WTC11 (cell line): ENCODE data around the gene OXLD1. TPM values are rescaled to one million over a fixed set of nuclear protein-coding genes. Genes with fewer than 3 reads are reported as not detected.

Experiments used
- ATAC-seq: fragments of 200-7000 bp; cut with Tn5 transposase; 2 replicates; pipeline ENCODE4 v1.10.0; 2021; ENCODE audit warnings: mild to moderate bottlenecking, moderate library complexity
- CTCF ChIA-PET: fragments of 300-600 bp; sonication (Branson Sonifier 250); formaldehyde crosslinking; loops from one replicate; lab custom pipeline; 2021; ENCODE audit warnings: antibody characterized with exemption; lab: Charles Lee
- POLR2A ChIA-PET: fragments of 350-600 bp; sonication (Branson Sonifier 250); formaldehyde crosslinking; loops from one replicate; lab custom pipeline; 2021; ENCODE audit warnings: antibody characterized with exemption; lab: Charles Lee
- DNase-seq: peaks from one replicate; pipeline ENCODE4 v3.0.0; 2021; ENCODE audit warnings: low spot score
- H3K27ac Mint-ChIP-seq: 2 replicates; pipeline ENCODE4 v1.8.0; 2021; ENCODE audit warnings: mixed read lengths
- H3K27me3 Mint-ChIP-seq: 2 replicates; pipeline ENCODE4 v1.8.0; 2021; ENCODE audit warnings: low read depth, mild to moderate bottlenecking, moderate library complexity, mixed read lengths
- H3K36me3 Mint-ChIP-seq: 2 replicates; pipeline ENCODE4 v1.8.0; 2021; ENCODE audit warnings: mixed read lengths
- H3K4me1 Mint-ChIP-seq: 2 replicates; pipeline ENCODE4 v1.8.0; 2022; ENCODE audit warnings: mixed read lengths
- H3K4me3 Mint-ChIP-seq: 2 replicates; pipeline ENCODE4 v1.8.0; 2021; ENCODE audit warnings: mild to moderate bottlenecking, moderate library complexity, mixed read lengths
- H3K9me3 Mint-ChIP-seq: 2 replicates; pipeline ENCODE4 v1.8.0; 2021; ENCODE audit warnings: mixed read lengths
- CBFB ChIP-seq: sonication (generic); formaldehyde crosslinking; IDR thresholded peaks from 2 replicates; pipeline ENCODE4 v1.8.1; 2022; ENCODE audit warnings: mild to moderate bottlenecking, low read depth, missing genetic modification reagents
- E2F5 ChIP-seq: sonication (generic); formaldehyde crosslinking; IDR thresholded peaks from 2 replicates; pipeline ENCODE4 v1.8.1; 2022; ENCODE audit warnings: mild to moderate bottlenecking, moderate library complexity, missing genetic modification reagents
- EMX1 ChIP-seq: fragments of 250-450 bp; sonication (Bioruptor Pico); IDR thresholded peaks from 2 replicates; pipeline ENCODE4 v1.8.0; 2021; ENCODE audit warnings: mild to moderate bottlenecking
- ERG ChIP-seq: fragments of 250-450 bp; sonication (Bioruptor Pico); IDR thresholded peaks from 2 replicates; pipeline ENCODE4 v1.8.0; 2021; ENCODE audit warnings: mild to moderate bottlenecking
- FOXJ3 ChIP-seq: sonication (generic); formaldehyde crosslinking; IDR thresholded peaks from 2 replicates; pipeline ENCODE4 v1.9.0; 2021; ENCODE audit warnings: missing genetic modification reagents, mild to moderate bottlenecking, borderline replicate concordance
- IRF1 ChIP-seq: sonication (generic); formaldehyde crosslinking; IDR thresholded peaks from 2 replicates; pipeline ENCODE4 v1.8.0; 2023; ENCODE audit warnings: missing genetic modification reagents
- NFATC4 ChIP-seq: fragments of 250-450 bp; sonication (Bioruptor Pico); IDR thresholded peaks from 2 replicates; pipeline ENCODE4 v1.9.0; 2021; ENCODE audit warnings: mild to moderate bottlenecking
- NFE2L1 ChIP-seq: sonication (generic); formaldehyde crosslinking; IDR thresholded peaks from 2 replicates; pipeline ENCODE4 v1.8.1; 2023; ENCODE audit warnings: missing genetic modification reagents
- SMAD4 ChIP-seq: sonication (generic); formaldehyde crosslinking; IDR thresholded peaks from 2 replicates; pipeline ENCODE4 v1.8.0; 2022; ENCODE audit warnings: mild to moderate bottlenecking, missing genetic modification reagents
- SOX15 ChIP-seq: fragments of 250-450 bp; sonication (Bioruptor Pico); IDR thresholded peaks from 2 replicates; pipeline ENCODE4 v1.9.0; 2021; ENCODE audit warnings: mild to moderate bottlenecking
- TEAD1 ChIP-seq: sonication (generic); formaldehyde crosslinking; IDR thresholded peaks from 2 replicates; pipeline ENCODE4 v1.8.0; 2022; ENCODE audit warnings: mild to moderate bottlenecking, missing genetic modification reagents
- ZNF317 ChIP-seq: sonication (generic); formaldehyde crosslinking; IDR thresholded peaks from 2 replicates; pipeline ENCODE4 v1.8.1; 2023; ENCODE audit warnings: low read depth, mild to moderate bottlenecking, moderate library complexity, missing genetic modification reagents, borderline replicate concordance
- ZNF416 ChIP-seq: fragments of 250-450 bp; sonication (Bioruptor Pico); IDR thresholded peaks from 2 replicates; pipeline ENCODE4 v1.9.0; 2021; ENCODE audit warnings: mild to moderate bottlenecking, inconsistent platforms
- ZNF423 ChIP-seq: fragments of 250-450 bp; sonication (Bioruptor Pico); IDR thresholded peaks from 2 replicates; pipeline ENCODE4 v2.1.2; 2022; ENCODE audit warnings: mild to moderate bottlenecking, moderate library complexity
- ZNF532 ChIP-seq: fragments of 250-450 bp; sonication (Bioruptor Pico); IDR thresholded peaks from 2 replicates; pipeline ENCODE4 v1.9.0; 2021; ENCODE audit warnings: mild to moderate bottlenecking, borderline replicate concordance
- total RNA-seq: library from RNA; stranded (reverse); gene quantifications from 3 replicates; pipeline ENCODE4 v1.2.3, GENCODE V29; 2021
- TF ChIP-seq, protein P1 (sequence below): sonication (generic); formaldehyde crosslinking; IDR thresholded peaks from 2 replicates; pipeline ENCODE4 v1.8.1; 2022; ENCODE audit warnings: mild to moderate bottlenecking, missing genetic modification reagents, moderate library complexity, borderline replicate concordance
- TF ChIP-seq, protein P2 (sequence below): sonication (generic); formaldehyde crosslinking; IDR thresholded peaks from 2 replicates; pipeline ENCODE4 v1.8.1; 2022; ENCODE audit warnings: low read depth, mild to moderate bottlenecking, moderate library complexity, missing genetic modification reagents, borderline replicate concordance
- TF ChIP-seq, protein P3 (sequence below): fragments of 250-450 bp; sonication (Bioruptor Pico); conservative IDR thresholded peaks from 2 replicates; pipeline ENCODE4 v1.9.0; 2021; ENCODE audit warnings: mild to moderate bottlenecking

Gene OXLD1
- total RNA-seq, 1 experiment from 2014 or later, result 49.6 TPM

- H3K27me3 Mint-ChIP-seq, result no peaks in the 10 kb centered on the region; the same call in 1 of the 2 replicates
- ChIA-PET POLR2A (no interaction called here), CTCF (no interaction called here)
- DNase-seq (no peak), ATAC-seq (no peak)
- no peak for TF ChIP-seq ZNF532
- TF ChIP-seq, protein P1, sequence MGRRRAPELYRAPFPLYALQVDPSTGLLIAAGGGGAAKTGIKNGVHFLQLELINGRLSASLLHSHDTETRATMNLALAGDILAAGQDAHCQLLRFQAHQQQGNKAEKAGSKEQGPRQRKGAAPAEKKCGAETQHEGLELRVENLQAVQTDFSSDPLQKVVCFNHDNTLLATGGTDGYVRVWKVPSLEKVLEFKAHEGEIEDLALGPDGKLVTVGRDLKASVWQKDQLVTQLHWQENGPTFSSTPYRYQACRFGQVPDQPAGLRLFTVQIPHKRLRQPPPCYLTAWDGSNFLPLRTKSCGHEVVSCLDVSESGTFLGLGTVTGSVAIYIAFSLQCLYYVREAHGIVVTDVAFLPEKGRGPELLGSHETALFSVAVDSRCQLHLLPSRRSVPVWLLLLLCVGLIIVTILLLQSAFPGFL (CRISPR knock-in tag), result no peak
- TF ChIP-seq TEAD1 (CRISPR knock-in tag), result no peak
- TF ChIP-seq ZNF317, result no peak
- TF ChIP-seq ZNF416 (CRISPR knock-in tag), result no peak
- TF ChIP-seq ZNF423 (CRISPR knock-in tag), result no peak
- no peak for TF ChIP-seq CBFB (CRISPR knock-in tag)
- no peak for TF ChIP-seq SMAD4
- no peak for TF ChIP-seq ERG (CRISPR knock-in tag)
- TF ChIP-seq E2F5 (CRISPR knock-in tag), result no peak
- TF ChIP-seq FOXJ3, result no peak
- TF ChIP-seq, protein P2, sequence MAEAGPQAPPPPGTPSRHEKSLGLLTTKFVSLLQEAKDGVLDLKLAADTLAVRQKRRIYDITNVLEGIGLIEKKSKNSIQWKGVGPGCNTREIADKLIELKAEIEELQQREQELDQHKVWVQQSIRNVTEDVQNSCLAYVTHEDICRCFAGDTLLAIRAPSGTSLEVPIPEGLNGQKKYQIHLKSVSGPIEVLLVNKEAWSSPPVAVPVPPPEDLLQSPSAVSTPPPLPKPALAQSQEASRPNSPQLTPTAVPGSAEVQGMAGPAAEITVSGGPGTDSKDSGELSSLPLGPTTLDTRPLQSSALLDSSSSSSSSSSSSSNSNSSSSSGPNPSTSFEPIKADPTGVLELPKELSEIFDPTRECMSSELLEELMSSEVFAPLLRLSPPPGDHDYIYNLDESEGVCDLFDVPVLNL (CRISPR knock-in tag), result no peak
- TF ChIP-seq EMX1 (CRISPR knock-in tag), result no peak
- no peak for TF ChIP-seq SOX15 (CRISPR knock-in tag)
- TF ChIP-seq, protein P3, sequence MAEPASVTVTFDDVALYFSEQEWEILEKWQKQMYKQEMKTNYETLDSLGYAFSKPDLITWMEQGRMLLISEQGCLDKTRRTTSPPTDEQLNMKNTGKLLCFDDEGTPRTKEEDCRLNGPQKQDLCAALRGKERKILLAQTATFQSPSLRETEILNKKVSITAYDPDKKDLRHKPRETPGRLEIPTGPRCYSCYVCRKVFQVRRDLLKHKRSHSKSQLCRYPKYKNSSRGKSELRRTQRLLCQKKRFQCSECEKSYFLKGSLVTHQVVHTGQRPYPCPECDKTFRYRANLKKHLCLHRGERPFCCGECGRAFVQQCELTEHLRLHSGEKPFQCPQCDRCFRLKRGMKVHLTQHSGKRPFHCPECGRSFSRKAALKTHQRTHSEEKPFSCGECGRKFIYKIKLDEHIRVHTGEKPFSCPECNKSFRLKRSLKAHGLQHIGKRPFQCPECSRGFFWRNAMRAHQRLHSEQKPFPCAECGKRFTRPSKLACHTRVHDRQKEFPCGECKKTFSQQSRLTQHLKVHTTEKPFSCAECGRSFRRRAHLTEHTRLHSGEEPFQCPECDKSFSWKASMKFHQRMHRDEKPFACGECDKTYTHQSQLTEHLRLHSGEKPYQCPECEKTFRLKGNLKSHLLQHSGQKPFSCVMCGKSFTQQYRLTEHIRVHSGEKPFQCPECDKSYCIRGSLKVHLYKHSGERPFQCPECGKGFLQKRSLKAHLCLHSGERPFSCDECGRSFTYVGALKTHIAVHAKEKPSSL (CRISPR knock-in tag), result no peak
- TF ChIP-seq NFE2L1 (CRISPR knock-in tag), result no peak
- TF ChIP-seq IRF1, result no peak
- TF ChIP-seq NFATC4 (CRISPR knock-in tag), result no peak
- H3K4me3 Mint-ChIP-seq, result no peak within 1 kb of the TSS
- H3K9me3 Mint-ChIP-seq, result no peaks in the 10 kb centered on the region
- H3K27ac Mint-ChIP-seq, result no peak within 1 kb of the TSS; the same call in 1 of the 2 replicates
- H3K36me3 Mint-ChIP-seq, result no peaks in the 10 kb centered on the region
- H3K4me1 Mint-ChIP-seq, result peaks cover 17% of the 10 kb centered on the region
These were observed 10.2 kb downstream of the OXLD1 start, which contains the start of gene PDE6G for GRCh38 chr17:81656118-81656743. PDE6G (minus strand) TSS chr17:81656542; CDS start chr17:81653305, 3,237 bp downstream.
